K562 (cell line): ENCODE data around the gene FKBP3. TPM values are rescaled to one million over a fixed set of nuclear protein-coding genes. Genes with fewer than 3 reads are reported as not detected.

ENCODE experiments used
- ATAC-seq: fragments of 200-7000 bp; cut with Tn5 transposase; 3 replicates; pipeline ENCODE4 v1.9.1; 2020; ENCODE audit warnings: moderate library complexity
- BruUV-seq: library from RNA; stranded (reverse); fragments of 400-500 nt; replicated peaks from 2 replicates; lab custom pipeline; 2021; lab: Mats Ljungman, UMichigan
- CTCF ChIA-PET: fragments of 300-600 bp; formaldehyde crosslinking; extraction: SDS; loops from one replicate; lab custom pipeline; 2021; ENCODE audit warnings: low intra/inter-chr PET ratio; lab: Yijun Ruan, JAX
- POLR2A ChIA-PET: fragments of 300-600, 350-650 bp; sonication (Branson Sonifier 250); formaldehyde crosslinking; extraction: SDS; loops from one replicate; lab custom pipeline; 2021; ENCODE audit warnings: antibody characterized with exemption, inconsistent platforms; lab: Yijun Ruan, JAX
- DNase-seq, 4 experiments: peaks; one replicate each; pipeline versions ENCODE4 v3.0.0 to v3.0.0-alpha.2; 2011 to 2018; ENCODE audit warnings: low spot score in 3 of 4, mixed read lengths in 3 of 4; ENCODE audit errors: extremely low read depth in 1 of 4
- FAIRE-seq: peaks from 2 replicates; lab custom pipeline; 2011; peaks lifted over from hg19 to GRCh38; lab: Jason Lieb, UNC
- H2AFZ ChIP-seq: 2 replicates; pipeline ENCODE4 v1.6.0; 2011; ENCODE audit warnings: low read depth, low read length, control low read depth, inconsistent platforms
- H3K27ac ChIP-seq: fragments of 200-600 bp; 3 replicates; pipeline ENCODE4 v1.8.0; 2011; ENCODE audit warnings: low read depth, mild to moderate bottlenecking, control low read depth, inconsistent platforms, low read length, moderate library complexity, mixed read lengths; ENCODE audit errors: extremely low read depth
- H3K27me3 ChIP-seq, 2 experiments: fragments of 300-600 bp in 1 of 2; 2 replicates in 1 of 2; 3 replicates in 1 of 2; pipeline versions ENCODE4 v1.6.0 to v1.8.0; 2011; ENCODE audit warnings: inconsistent platforms in 2 of 2, low read length in 2 of 2, mild to moderate bottlenecking in 1 of 2, mixed read lengths in 1 of 2, moderate library complexity in 1 of 2; ENCODE audit not compliant: control insufficient read depth in 2 of 2, insufficient read depth in 2 of 2
- H3K36me3 ChIP-seq: fragments of 300-600 bp; 3 replicates; pipeline ENCODE4 v1.8.0; 2011; ENCODE audit warnings: mild to moderate bottlenecking, low read length, inconsistent platforms; ENCODE audit not compliant: control insufficient read depth, insufficient read depth
- H3K4me1 ChIP-seq, 2 experiments: fragments of 200-600 bp in 1 of 2; replicated peaks in 1 of 2; 2 replicates in 1 of 2; 3 replicates in 1 of 2; pipeline versions ENCODE4 v1.5.1 to v1.8.0; 2011; ENCODE audit warnings: inconsistent platforms in 2 of 2, low read length in 2 of 2, mild to moderate bottlenecking in 1 of 2, mixed read lengths in 1 of 2, moderate library complexity in 1 of 2; ENCODE audit not compliant: control insufficient read depth in 2 of 2, insufficient read depth in 2 of 2
- H3K4me2 ChIP-seq: 2 replicates; pipeline ENCODE4 v1.6.1; 2011; ENCODE audit warnings: low read length, control low read depth, inconsistent platforms, mixed read lengths; ENCODE audit not compliant: insufficient read depth
- H3K4me3 ChIP-seq: fragments of 200-600 bp; sonication (generic), shearing (Covaris generic); 2 replicates; pipeline ENCODE4 v1.5.1; 2016; ENCODE audit warnings: control low read depth, inconsistent platforms
- H3K79me2 ChIP-seq: fragments of 200-600 bp; 3 replicates; pipeline ENCODE4 v1.8.0; 2011; ENCODE audit warnings: low read length, inconsistent platforms; ENCODE audit not compliant: control insufficient read depth, insufficient read depth
- H3K9ac ChIP-seq, 2 experiments: 2 replicates each; pipeline versions ENCODE4 v1.6.0 to v1.6.1; 2011; ENCODE audit warnings: low read depth in 2 of 2, low read length in 2 of 2, control low read depth in 1 of 2, inconsistent platforms in 1 of 2, mild to moderate bottlenecking in 1 of 2, mixed read lengths in 1 of 2; ENCODE audit not compliant: insufficient read depth in 1 of 2
- H3K9me1 ChIP-seq: one replicate; pipeline ENCODE4 v1.6.0; 2011; ENCODE audit warnings: inconsistent platforms, mild to moderate bottlenecking, low read length, moderate library complexity; ENCODE audit not compliant: control insufficient read depth, insufficient read depth
- H3K9me3 ChIP-seq: replicated peaks from 2 replicates; pipeline ENCODE4 v1.5.1; 2011; ENCODE audit warnings: low read depth, low read length, inconsistent platforms; ENCODE audit not compliant: control insufficient read depth, insufficient read depth
- H4K20me1 ChIP-seq: replicated peaks from 2 replicates; pipeline ENCODE4 v1.6.1; 2011; ENCODE audit warnings: low read length, inconsistent platforms, mixed read lengths; ENCODE audit not compliant: control insufficient read depth, insufficient read depth
- C11orf30 ChIP-seq: fragments of 450-650 bp; IDR thresholded peaks from 2 replicates; pipeline ENCODE4 v1.6.1; 2016; ENCODE audit warnings: low read depth, mild to moderate bottlenecking
- DIDO1 ChIP-seq: fragments of 450-650 bp; IDR thresholded peaks from 2 replicates; pipeline ENCODE4 v1.6.1; 2016; ENCODE audit warnings: low read depth, missing biosample characterization, missing genetic modification characterization
- MEIS2 ChIP-seq: fragments of 450-650 bp; IDR thresholded peaks from 2 replicates; pipeline ENCODE4 v1.6.1; 2014; ENCODE audit warnings: mild to moderate bottlenecking; ENCODE audit not compliant: partially characterized antibody
- PBX2 ChIP-seq, 2 experiments: IDR thresholded peaks in 1 of 2; conservative IDR thresholded peaks in 1 of 2; 2 replicates each; pipeline ENCODE4 v1.6.1; 2016; ENCODE audit warnings: low read depth in 2 of 2, mild to moderate bottlenecking in 1 of 2, missing compliant biosample characterization in 1 of 2, missing genetic modification characterization in 1 of 2, moderate library complexity in 1 of 2
- PKNOX1 ChIP-seq: fragments of 450-650 bp; IDR thresholded peaks from 2 replicates; pipeline ENCODE4 v1.6.1; 2016
- ZBTB17 ChIP-seq: fragments of 450-650 bp; formaldehyde crosslinking; IDR thresholded peaks from 2 replicates; pipeline ENCODE4 v1.4.0; 2020; ENCODE audit warnings: mild to moderate bottlenecking
- ZNF316 ChIP-seq: fragments of 450-650 bp; IDR thresholded peaks from 2 replicates; pipeline ENCODE4 v1.6.1; 2016
- WGBS: fragments of 100-300 bp; shearing (Covaris generic); methylation state at CpG from one replicate; pipeline ENCODE4 v1.1.6; 2016; ENCODE audit warnings: low coverage, mixed read lengths; ENCODE audit not compliant: insufficient coverage; ENCODE audit errors: missing lambda C conversion rate; 5-methylcytosine and 5-hydroxymethylcytosine counted together
- in situ Hi-C: fragments of 300-500 bp; cut with MboI; formaldehyde crosslinking; loops from 4 replicates; pipeline ENCODE4 v1.15.0; 2018; ENCODE audit warnings: inconsistent platforms, mixed read lengths
- intact Hi-C: fragments of 100-400 bp; cut with micrococcal nuclease; formaldehyde crosslinking; loops from 2 replicates; pipeline ENCODE4 v1.14.2; 2022
- polyA plus RNA-seq, 8 experiments: library from polyadenylated mRNA; depleted of rRNA in 4 of 8; stranded (reverse) in 5 of 8; unstranded in 3 of 8; fragments of >200 nt; fragmentation: Nextera tagmentation in 2 of 8; fragmentation: Illumina TruSeq in 1 of 8; extraction: Ambion mirVana in 2 of 8; extraction: Trizol in 1 of 8; gene quantifications; 2 replicates each; pipeline versions ENCODE4 v1.2.1 to v1.2.3, GENCODE V29; 2011 to 2014; ENCODE audit warnings: inconsistent platforms in 1 of 8, missing spikeins in 1 of 8
- total RNA-seq, 7 experiments: library from RNA; depleted of rRNA in 6 of 7; stranded (reverse); fragments of >200 nt in 6 of 7; fragmentation: Illumina TruSeq in 2 of 7; extraction: Trizol in 2 of 7; gene quantifications; 2 replicates each; pipeline versions ENCODE4 v1.2.1 to v1.2.3, GENCODE V29; 2011 to 2021; ENCODE audit warnings: low replicate concordance in 1 of 7
- TF ChIP-seq, protein P1 (sequence below): fragments of 250-450 bp; sonication (Bioruptor Pico); IDR thresholded peaks from 2 replicates; pipeline ENCODE4 v1.4.0; 2020

The FKBP3 gene
- total and polyA plus RNA-seq, 9 of the 15 experiments (the other 6 are each of a cell fraction or from before 2014, with no cell fraction given): 43.6 to 107 (median 65.2) TPM

DNA sequence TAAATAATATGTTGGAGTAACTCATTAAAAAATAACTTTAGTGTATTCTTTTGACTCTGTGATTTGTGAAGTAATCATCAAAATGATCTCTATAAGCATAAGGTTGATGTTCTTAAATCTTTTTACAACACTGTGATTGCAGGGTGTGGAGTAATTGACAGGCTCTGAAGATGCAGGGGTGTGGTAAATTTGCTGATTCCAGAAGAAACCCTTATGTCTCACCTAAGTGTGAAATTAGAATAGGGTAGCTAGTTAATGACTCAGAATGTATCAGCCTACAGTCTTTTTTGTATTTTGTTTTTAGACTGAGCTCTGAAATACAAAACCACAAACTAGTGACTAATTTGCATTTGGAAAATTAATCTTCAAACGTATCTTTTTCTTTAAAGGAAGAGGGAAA is 44.5 kb downstream of the FKBP3 start (continued):
- TF ChIP-seq, protein P1, sequence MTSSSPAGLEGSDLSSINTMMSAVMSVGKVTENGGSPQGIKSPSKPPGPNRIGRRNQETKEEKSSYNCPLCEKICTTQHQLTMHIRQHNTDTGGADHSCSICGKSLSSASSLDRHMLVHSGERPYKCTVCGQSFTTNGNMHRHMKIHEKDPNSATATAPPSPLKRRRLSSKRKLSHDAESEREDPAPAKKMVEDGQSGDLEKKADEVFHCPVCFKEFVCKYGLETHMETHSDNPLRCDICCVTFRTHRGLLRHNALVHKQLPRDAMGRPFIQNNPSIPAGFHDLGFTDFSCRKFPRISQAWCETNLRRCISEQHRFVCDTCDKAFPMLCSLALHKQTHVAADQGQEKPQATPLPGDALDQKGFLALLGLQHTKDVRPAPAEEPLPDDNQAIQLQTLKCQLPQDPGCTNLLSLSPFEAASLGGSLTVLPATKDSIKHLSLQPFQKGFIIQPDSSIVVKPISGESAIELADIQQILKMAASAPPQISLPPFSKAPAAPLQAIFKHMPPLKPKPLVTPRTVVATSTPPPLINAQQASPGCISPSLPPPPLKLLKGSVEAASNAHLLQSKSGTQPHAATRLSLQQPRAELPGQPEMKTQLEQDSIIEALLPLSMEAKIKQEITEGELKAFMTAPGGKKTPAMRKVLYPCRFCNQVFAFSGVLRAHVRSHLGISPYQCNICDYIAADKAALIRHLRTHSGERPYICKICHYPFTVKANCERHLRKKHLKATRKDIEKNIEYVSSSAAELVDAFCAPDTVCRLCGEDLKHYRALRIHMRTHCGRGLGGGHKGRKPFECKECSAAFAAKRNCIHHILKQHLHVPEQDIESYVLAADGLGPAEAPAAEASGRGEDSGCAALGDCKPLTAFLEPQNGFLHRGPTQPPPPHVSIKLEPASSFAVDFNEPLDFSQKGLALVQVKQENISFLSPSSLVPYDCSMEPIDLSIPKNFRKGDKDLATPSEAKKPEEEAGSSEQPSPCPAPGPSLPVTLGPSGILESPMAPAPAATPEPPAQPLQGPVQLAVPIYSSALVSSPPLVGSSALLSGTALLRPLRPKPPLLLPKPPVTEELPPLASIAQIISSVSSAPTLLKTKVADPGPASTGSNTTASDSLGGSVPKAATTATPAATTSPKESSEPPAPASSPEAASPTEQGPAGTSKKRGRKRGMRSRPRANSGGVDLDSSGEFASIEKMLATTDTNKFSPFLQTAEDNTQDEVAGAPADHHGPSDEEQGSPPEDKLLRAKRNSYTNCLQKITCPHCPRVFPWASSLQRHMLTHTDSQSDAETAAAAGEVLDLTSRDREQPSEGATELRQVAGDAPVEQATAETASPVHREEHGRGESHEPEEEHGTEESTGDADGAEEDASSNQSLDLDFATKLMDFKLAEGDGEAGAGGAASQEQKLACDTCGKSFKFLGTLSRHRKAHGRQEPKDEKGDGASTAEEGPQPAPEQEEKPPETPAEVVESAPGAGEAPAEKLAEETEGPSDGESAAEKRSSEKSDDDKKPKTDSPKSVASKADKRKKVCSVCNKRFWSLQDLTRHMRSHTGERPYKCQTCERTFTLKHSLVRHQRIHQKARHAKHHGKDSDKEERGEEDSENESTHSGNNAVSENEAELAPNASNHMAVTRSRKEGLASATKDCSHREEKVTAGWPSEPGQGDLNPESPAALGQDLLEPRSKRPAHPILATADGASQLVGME (CRISPR knock-in tag): no peak

DNA sequence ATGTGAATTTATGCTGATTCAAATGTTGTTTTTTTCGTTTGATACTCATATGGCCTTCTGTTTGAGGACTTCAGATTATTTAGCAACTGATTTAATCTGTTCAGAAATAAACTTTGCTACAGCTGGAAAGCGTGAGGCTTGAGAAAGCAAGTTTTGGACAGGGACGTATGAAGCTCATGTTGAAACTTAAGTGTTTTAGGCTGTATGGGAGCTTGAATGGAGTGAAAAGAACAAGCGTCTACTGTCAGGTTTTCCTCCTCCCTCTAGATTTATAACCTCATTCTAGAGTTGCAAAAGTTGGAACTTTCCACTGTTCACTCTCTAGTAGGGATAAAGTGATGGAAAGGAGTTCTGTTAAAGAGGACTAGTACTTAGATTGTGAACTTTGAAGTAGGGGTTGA is 49.3 kb downstream of the FKBP3 start:
- in situ Hi-C loops: no loop called here

More for the DNA sequence above, 49.3 kb downstream of the FKBP3 start:
- ChIA-PET CTCF (no interaction called here), POLR2A (interaction anchor here (1.2 to 1.4 kb wide), 2 partner anchors 13 to 49 kb away, joined by 3 to 5 read pairs; partner anchors contain the start of gene FKBP3)
- H3K4me3 ChIP-seq: peak overlapping the region; percentile 77
- peaks cover 60% of the 10 kb centered on the region for H3K79me2 ChIP-seq
- BruUV-seq: no TSS peak
- peak overlapping the region; percentile 83 for H3K27ac ChIP-seq
- H3K9me3 ChIP-seq: no peaks in the 10 kb centered on the region
- intact Hi-C loops: loop anchor here (2.0 kb wide), 1 partner anchor 122 kb away; the partner anchor contains the start of gene TOGARAM1
- peaks cover 6% of the 10 kb centered on the region for H4K20me1 ChIP-seq
- peak overlapping the region; percentile 84 for H3K4me2 ChIP-seq
- DNase-seq: peak in 1 of 4 experiments; percentile 24
- TF ChIP-seq MEIS2 (peak; percentile 56), PBX2 (CRISPR knock-in tag; IDR thresholded peaks at IDR 0.05; ENCODE audit: low read depth) (no peak), PBX2 (tag; conservative IDR thresholded peaks at IDR 0.05; ENCODE audit: low read depth) (peak; percentile 34; the same call in 1 of the 2 replicates), C11orf30 (0 out of 2 replicates have a peak, but pooled peaks have one; percentile 11), DIDO1 (tag) (no peak), ZBTB17 (CRISPR knock-in tag) (no peak), ZNF316 (peak; percentile 39; the same call in 1 of the 2 replicates), PKNOX1 (peak; percentile 28; the same call in 1 of the 2 replicates)
- no peaks in the 10 kb centered on the region; a peak in 2 of 5 replicates for H3K4me1 ChIP-seq
- 0% methylated on average over 4 of the region's 4 CpGs for WGBS
- peak; percentile 40 for ATAC-seq
- no peaks in the 10 kb centered on the region for H3K27me3 ChIP-seq
- FAIRE-seq: no peak
- H3K36me3 ChIP-seq: peaks cover 3% of the 10 kb centered on the region; the same call in 1 of the 3 replicates
- H3K9me1 ChIP-seq: no peaks in the 10 kb centered on the region
- H2AFZ ChIP-seq: no peak overlapping the region
- H3K9ac ChIP-seq: peak overlapping the region in 1 of 2 experiments; percentile 84; a peak in 3 of 4 replicates
